HEK293 (cell line): ENCODE data around the gene YWHAE.

Experiments
- BCL11A ChIP-seq: fragments of 450-650 bp; formaldehyde crosslinking; IDR thresholded peaks from 2 replicates; pipeline ENCODE4 v1.5.1; 2016; ENCODE audit warnings: low read depth, missing biosample characterization, missing genetic modification characterization
- GLI2 ChIP-seq: fragments of 450-650 bp; formaldehyde crosslinking; IDR thresholded peaks from 2 replicates; pipeline ENCODE4; 2017; ENCODE audit warnings: missing biosample characterization, missing genetic modification characterization, low read depth, borderline replicate concordance
- HOXC10 ChIP-seq: sonication (generic); formaldehyde crosslinking; IDR thresholded peaks from 2 replicates; pipeline ENCODE4 v1.8.1; 2023; ENCODE audit warnings: mild to moderate bottlenecking, missing genetic modification reagents
- HOXD13 ChIP-seq: sonication (generic); formaldehyde crosslinking; IDR thresholded peaks from 2 replicates; pipeline ENCODE4 v1.8.0; 2022; ENCODE audit warnings: missing genetic modification reagents, borderline replicate concordance
- KLF9 ChIP-seq: fragments of 450-650 bp; formaldehyde crosslinking; IDR thresholded peaks from 2 replicates; pipeline ENCODE4 v1.5.1; 2016; ENCODE audit warnings: missing biosample characterization, missing genetic modification characterization, low read depth
- SP7 ChIP-seq: fragments of 450-650 bp; formaldehyde crosslinking; IDR thresholded peaks from 2 replicates; pipeline ENCODE4 v1.5.1; 2016; ENCODE audit warnings: missing biosample characterization, missing genetic modification characterization
- YY1 ChIP-seq: fragments of 450-650 bp; formaldehyde crosslinking; IDR thresholded peaks from 2 replicates; pipeline ENCODE4 v1.5.1; 2018; ENCODE audit warnings: missing biosample characterization, missing genetic modification characterization
- ZEB2 ChIP-seq: fragments of 450-650 bp; formaldehyde crosslinking; IDR thresholded peaks from 2 replicates; pipeline ENCODE4 v1.5.1; 2016; ENCODE audit warnings: missing biosample characterization, missing genetic modification characterization
- ZNF112 ChIP-seq: fragments of 450-650 bp; formaldehyde crosslinking; IDR thresholded peaks from 2 replicates; pipeline ENCODE4 v1.5.0; 2017; ENCODE audit warnings: missing biosample characterization, missing genetic modification characterization
- ZNF121 ChIP-seq: fragments of 450-650 bp; formaldehyde crosslinking; IDR thresholded peaks from 2 replicates; pipeline ENCODE4 v1.5.1; 2016; ENCODE audit warnings: missing biosample characterization, missing genetic modification characterization
- ZNF138 ChIP-seq: fragments of 450-650 bp; formaldehyde crosslinking; IDR thresholded peaks from 2 replicates; pipeline ENCODE4 v1.5.1; 2016; ENCODE audit warnings: missing biosample characterization, missing genetic modification characterization, borderline replicate concordance
- ZNF140 ChIP-seq: fragments of 450-650 bp; formaldehyde crosslinking; IDR thresholded peaks from 2 replicates; pipeline ENCODE4 v1.5.1; 2016; ENCODE audit warnings: missing biosample characterization, missing genetic modification characterization
- ZNF174 ChIP-seq: fragments of 450-650 bp; formaldehyde crosslinking; IDR thresholded peaks from 2 replicates; pipeline ENCODE4 v1.5.0; 2017; ENCODE audit warnings: missing biosample characterization, mild to moderate bottlenecking, missing genetic modification characterization
- ZNF175 ChIP-seq: fragments of 450-650 bp; formaldehyde crosslinking; IDR thresholded peaks from 2 replicates; pipeline ENCODE4 v1.5.1; 2016; ENCODE audit warnings: missing biosample characterization, missing genetic modification characterization
- ZNF211 ChIP-seq: fragments of 450-650 bp; formaldehyde crosslinking; IDR thresholded peaks from 2 replicates; pipeline ENCODE4 v1.5.1; 2016; ENCODE audit warnings: low read depth, missing biosample characterization, missing genetic modification characterization
- ZNF214 ChIP-seq: fragments of 450-650 bp; formaldehyde crosslinking; IDR thresholded peaks from 2 replicates; pipeline ENCODE4 v1.5.1; 2017; ENCODE audit warnings: missing biosample characterization, mild to moderate bottlenecking, missing genetic modification characterization, borderline replicate concordance
- ZNF223 ChIP-seq: fragments of 450-650 bp; formaldehyde crosslinking; IDR thresholded peaks from 2 replicates; pipeline ENCODE4 v1.5.1; 2016; ENCODE audit warnings: missing biosample characterization, missing genetic modification characterization
- ZNF23 ChIP-seq: fragments of 450-650 bp; formaldehyde crosslinking; IDR thresholded peaks from 2 replicates; pipeline ENCODE4 v1.5.1; 2016; ENCODE audit warnings: missing biosample characterization, missing genetic modification characterization, borderline replicate concordance
- ZNF248 ChIP-seq: fragments of 450-650 bp; formaldehyde crosslinking; IDR thresholded peaks from 2 replicates; pipeline ENCODE4 v1.5.1; 2017; ENCODE audit warnings: missing biosample characterization, missing genetic modification characterization
- ZNF521 ChIP-seq: fragments of 450-650 bp; formaldehyde crosslinking; IDR thresholded peaks from 2 replicates; pipeline ENCODE4 v1.5.1; 2017; ENCODE audit warnings: missing biosample characterization, mild to moderate bottlenecking, missing genetic modification characterization
- ZNF549 ChIP-seq: fragments of 450-650 bp; IDR thresholded peaks from 2 replicates; pipeline ENCODE4 v1.5.1; 2018; ENCODE audit warnings: missing biosample characterization, missing genetic modification characterization, mild to moderate bottlenecking, inconsistent platforms, moderate library complexity
- ZNF571 ChIP-seq: fragments of 450-650 bp; formaldehyde crosslinking; IDR thresholded peaks from 2 replicates; pipeline ENCODE4 v1.5.0; 2017; ENCODE audit warnings: missing biosample characterization, missing genetic modification characterization
- ZNF624 ChIP-seq: fragments of 450-650 bp; formaldehyde crosslinking; IDR thresholded peaks from 2 replicates; pipeline ENCODE4 v1.5.1; 2017; ENCODE audit warnings: missing biosample characterization, missing genetic modification characterization
- ZNF677 ChIP-seq: fragments of 450-650 bp; IDR thresholded peaks from 2 replicates; pipeline ENCODE4 v1.5.0; 2018; ENCODE audit warnings: missing biosample characterization, mild to moderate bottlenecking, missing genetic modification characterization, moderate library complexity
- ZNF701 ChIP-seq: fragments of 450-650 bp; formaldehyde crosslinking; IDR thresholded peaks from 2 replicates; pipeline ENCODE4 v1.5.1; 2016; ENCODE audit warnings: missing biosample characterization, missing genetic modification characterization
- ZNF747 ChIP-seq: fragments of 450-650 bp; formaldehyde crosslinking; IDR thresholded peaks from 2 replicates; pipeline ENCODE4 v1.5.1; 2016; ENCODE audit warnings: missing biosample characterization, missing genetic modification characterization
- TF ChIP-seq, protein P1 (sequence below): fragments of 450-650 bp; formaldehyde crosslinking; IDR thresholded peaks from 2 replicates; pipeline ENCODE4 v1.5.1; 2016; ENCODE audit warnings: missing biosample characterization, missing genetic modification characterization
- TF ChIP-seq, protein P2 (sequence below): fragments of 450-650 bp; formaldehyde crosslinking; IDR thresholded peaks from 2 replicates; pipeline ENCODE4 v1.5.1; 2017; ENCODE audit warnings: missing biosample characterization, missing genetic modification characterization
- TF ChIP-seq, protein P3 (sequence below): fragments of 450-650 bp; formaldehyde crosslinking; IDR thresholded peaks from 2 replicates; pipeline ENCODE4 v1.5.1; 2016; ENCODE audit warnings: missing biosample characterization, missing genetic modification characterization, low read depth
- TF ChIP-seq, protein P4 (sequence below): fragments of 450-650 bp; formaldehyde crosslinking; IDR thresholded peaks from 2 replicates; pipeline ENCODE4 v1.5.1; 2016; ENCODE audit warnings: missing biosample characterization, missing genetic modification characterization
- TF ChIP-seq, protein P5 (sequence below): fragments of 450-650 bp; formaldehyde crosslinking; IDR thresholded peaks from 2 replicates; pipeline ENCODE4 v1.5.1; 2016; ENCODE audit warnings: missing biosample characterization, missing genetic modification characterization
- TF ChIP-seq, protein P6 (sequence below): fragments of 450-650 bp; IDR thresholded peaks from 2 replicates; pipeline ENCODE4 v1.5.1; 2018; ENCODE audit warnings: missing biosample characterization, mild to moderate bottlenecking, missing genetic modification characterization
- TF ChIP-seq, protein P7 (sequence below): fragments of 450-650 bp; formaldehyde crosslinking; IDR thresholded peaks from 2 replicates; pipeline ENCODE4 v1.5.1; 2017; ENCODE audit warnings: missing biosample characterization, mild to moderate bottlenecking, missing genetic modification characterization, moderate library complexity

The YWHAE gene

DNA sequence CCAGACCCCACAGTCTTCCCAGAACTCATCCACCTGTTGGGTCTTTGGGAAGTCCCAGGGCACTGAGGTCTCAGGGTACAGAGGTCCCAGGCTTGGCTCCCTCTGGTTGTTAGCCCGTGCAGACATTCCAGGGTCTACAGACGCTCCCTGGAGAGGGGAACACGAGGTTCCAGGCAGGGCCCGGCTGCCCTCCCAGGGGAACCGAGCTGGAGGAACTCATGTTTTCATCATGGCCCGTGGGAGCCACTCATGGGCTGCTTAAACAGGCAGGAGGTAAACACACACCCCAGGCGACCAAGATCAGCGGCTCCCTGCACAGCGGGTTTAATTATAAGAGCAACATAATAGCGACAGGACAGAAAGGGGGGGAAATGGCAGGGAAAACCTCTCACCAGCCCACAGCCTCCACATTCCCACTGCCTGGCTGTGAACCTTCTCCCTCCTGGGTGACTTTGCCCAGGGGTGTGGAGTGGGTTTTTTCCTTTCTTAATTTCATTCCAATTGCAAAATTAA, 84.1 kb downstream of the YWHAE start (continued):
- TF ChIP-seq KLF9 (tag by site-specific recombination) (no peak), ZNF701 (tag by site-specific recombination) (no peak), HOXD13 (CRISPR knock-in tag) (no peak), ZNF747 (tag by site-specific recombination) (no peak), ZNF248 (tag by site-specific recombination) (no peak), ZNF624 (no peak), ZNF23 (tag by site-specific recombination) (no peak), ZNF211 (no peak), ZNF121 (tag by site-specific recombination) (peak; percentile 83), ZNF140 (tag by site-specific recombination) (no peak), BCL11A (tag by site-specific recombination) (peak; percentile 32; the same call in 1 of the 2 replicates), ZNF112 (tag by site-specific recombination) (no peak), ZNF549 (tag by site-specific recombination) (no peak), ZNF175 (tag by site-specific recombination) (no peak), ZNF214 (tag by site-specific recombination) (no peak), ZNF677 (tag by site-specific recombination) (no peak), GLI2 (tag by site-specific recombination) (peak; percentile 89), SP7 (peak; percentile 89), ZNF174 (no peak), YY1 (tag by site-specific recombination) (peak; percentile 38; the same call in 1 of the 2 replicates), ZNF571 (tag by site-specific recombination) (no peak), ZNF521 (tag by site-specific recombination) (no peak), HOXC10 (CRISPR knock-in tag) (no peak), ZNF223 (tag by site-specific recombination) (no peak), ZEB2 (tag by site-specific recombination) (0 out of 2 replicates have a peak, but pooled peaks have one; percentile 47), ZNF138 (tag by site-specific recombination) (no peak)
- TF ChIP-seq, protein P1, sequence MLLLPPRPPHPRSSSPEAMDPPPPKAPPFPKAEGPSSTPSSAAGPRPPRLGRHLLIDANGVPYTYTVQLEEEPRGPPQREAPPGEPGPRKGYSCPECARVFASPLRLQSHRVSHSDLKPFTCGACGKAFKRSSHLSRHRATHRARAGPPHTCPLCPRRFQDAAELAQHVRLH (tag by site-specific recombination): no peak
- TF ChIP-seq, protein P2, sequence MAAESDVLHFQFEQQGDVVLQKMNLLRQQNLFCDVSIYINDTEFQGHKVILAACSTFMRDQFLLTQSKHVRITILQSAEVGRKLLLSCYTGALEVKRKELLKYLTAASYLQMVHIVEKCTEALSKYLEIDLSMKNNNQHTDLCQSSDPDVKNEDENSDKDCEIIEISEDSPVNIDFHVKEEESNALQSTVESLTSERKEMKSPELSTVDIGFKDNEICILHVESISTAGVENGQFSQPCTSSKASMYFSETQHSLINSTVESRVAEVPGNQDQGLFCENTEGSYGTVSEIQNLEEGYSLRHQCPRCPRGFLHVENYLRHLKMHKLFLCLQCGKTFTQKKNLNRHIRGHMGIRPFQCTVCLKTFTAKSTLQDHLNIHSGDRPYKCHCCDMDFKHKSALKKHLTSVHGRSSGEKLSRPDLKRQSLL: no peak
- TF ChIP-seq, protein P3, sequence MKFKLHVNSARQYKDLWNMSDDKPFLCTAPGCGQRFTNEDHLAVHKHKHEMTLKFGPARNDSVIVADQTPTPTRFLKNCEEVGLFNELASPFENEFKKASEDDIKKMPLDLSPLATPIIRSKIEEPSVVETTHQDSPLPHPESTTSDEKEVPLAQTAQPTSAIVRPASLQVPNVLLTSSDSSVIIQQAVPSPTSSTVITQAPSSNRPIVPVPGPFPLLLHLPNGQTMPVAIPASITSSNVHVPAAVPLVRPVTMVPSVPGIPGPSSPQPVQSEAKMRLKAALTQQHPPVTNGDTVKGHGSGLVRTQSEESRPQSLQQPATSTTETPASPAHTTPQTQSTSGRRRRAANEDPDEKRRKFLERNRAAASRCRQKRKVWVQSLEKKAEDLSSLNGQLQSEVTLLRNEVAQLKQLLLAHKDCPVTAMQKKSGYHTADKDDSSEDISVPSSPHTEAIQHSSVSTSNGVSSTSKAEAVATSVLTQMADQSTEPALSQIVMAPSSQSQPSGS (tag by site-specific recombination): no peak
- TF ChIP-seq, protein P4, sequence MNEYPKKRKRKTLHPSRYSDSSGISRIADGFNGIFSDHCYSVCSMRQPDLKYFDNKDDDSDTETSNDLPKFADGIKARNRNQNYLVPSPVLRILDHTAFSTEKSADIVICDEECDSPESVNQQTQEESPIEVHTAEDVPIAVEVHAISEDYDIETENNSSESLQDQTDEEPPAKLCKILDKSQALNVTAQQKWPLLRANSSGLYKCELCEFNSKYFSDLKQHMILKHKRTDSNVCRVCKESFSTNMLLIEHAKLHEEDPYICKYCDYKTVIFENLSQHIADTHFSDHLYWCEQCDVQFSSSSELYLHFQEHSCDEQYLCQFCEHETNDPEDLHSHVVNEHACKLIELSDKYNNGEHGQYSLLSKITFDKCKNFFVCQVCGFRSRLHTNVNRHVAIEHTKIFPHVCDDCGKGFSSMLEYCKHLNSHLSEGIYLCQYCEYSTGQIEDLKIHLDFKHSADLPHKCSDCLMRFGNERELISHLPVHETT (tag by site-specific recombination): peak; percentile 16; the same call in 1 of the 2 replicates
- TF ChIP-seq, protein P5, sequence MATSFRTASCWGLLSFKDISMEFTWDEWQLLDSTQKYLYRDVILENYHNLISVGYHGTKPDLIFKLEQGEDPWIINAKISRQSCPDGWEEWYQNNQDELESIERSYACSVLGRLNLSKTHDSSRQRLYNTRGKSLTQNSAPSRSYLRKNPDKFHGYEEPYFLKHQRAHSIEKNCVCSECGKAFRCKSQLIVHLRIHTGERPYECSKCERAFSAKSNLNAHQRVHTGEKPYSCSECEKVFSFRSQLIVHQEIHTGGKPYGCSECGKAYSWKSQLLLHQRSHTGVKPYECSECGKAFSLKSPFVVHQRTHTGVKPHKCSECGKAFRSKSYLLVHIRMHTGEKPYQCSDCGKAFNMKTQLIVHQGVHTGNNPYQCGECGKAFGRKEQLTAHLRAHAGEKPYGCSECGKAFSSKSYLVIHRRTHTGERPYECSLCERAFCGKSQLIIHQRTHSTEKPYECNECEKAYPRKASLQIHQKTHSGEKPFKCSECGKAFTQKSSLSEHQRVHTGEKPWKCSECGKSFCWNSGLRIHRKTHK (tag by site-specific recombination): no peak
- TF ChIP-seq, protein P6, sequence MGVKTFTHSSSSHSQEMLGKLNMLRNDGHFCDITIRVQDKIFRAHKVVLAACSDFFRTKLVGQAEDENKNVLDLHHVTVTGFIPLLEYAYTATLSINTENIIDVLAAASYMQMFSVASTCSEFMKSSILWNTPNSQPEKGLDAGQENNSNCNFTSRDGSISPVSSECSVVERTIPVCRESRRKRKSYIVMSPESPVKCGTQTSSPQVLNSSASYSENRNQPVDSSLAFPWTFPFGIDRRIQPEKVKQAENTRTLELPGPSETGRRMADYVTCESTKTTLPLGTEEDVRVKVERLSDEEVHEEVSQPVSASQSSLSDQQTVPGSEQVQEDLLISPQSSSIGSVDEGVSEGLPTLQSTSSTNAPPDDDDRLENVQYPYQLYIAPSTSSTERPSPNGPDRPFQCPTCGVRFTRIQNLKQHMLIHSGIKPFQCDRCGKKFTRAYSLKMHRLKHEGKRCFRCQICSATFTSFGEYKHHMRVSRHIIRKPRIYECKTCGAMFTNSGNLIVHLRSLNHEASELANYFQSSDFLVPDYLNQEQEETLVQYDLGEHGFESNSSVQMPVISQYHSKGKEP: 0 out of 2 replicates have a peak, but pooled peaks have one; percentile 35
- TF ChIP-seq, protein P7, sequence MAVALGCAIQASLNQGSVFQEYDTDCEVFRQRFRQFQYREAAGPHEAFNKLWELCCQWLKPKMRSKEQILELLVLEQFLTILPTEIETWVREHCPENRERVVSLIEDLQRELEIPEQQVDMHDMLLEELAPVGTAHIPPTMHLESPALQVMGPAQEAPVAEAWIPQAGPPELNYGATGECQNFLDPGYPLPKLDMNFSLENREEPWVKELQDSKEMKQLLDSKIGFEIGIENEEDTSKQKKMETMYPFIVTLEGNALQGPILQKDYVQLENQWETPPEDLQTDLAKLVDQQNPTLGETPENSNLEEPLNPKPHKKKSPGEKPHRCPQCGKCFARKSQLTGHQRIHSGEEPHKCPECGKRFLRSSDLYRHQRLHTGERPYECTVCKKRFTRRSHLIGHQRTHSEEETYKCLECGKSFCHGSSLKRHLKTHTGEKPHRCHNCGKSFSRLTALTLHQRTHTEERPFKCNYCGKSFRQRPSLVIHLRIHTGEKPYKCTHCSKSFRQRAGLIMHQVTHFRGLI (tag by site-specific recombination): 0 out of 2 replicates have a peak, but pooled peaks have one; percentile 28
